Activated naive CD4-positive, alpha-beta T cell treated with anti-CD3 and anti-CD28 coated beads for 36 hours (primary cell): Measurements from ENCODE around the gene S100A6. TPM values are rescaled to one million over a fixed set of nuclear protein-coding genes. Genes with fewer than 3 reads are reported as not detected.
A peak's percentile ranks its signal among the peaks of the same experiment; 100 is the strongest.

Experiments used
- CTCF ChIA-PET: fragments of 350-600 bp; sonication (Branson Sonifier 250); formaldehyde crosslinking; loops from one replicate; lab custom pipeline; 2021; ENCODE audit warnings: antibody characterized with exemption; lab: Charles Lee
- DNase-seq: peaks from one replicate; pipeline ENCODE4 v3.0.0-alpha.2; 2020
- H3K27ac Mint-ChIP-seq: one replicate; pipeline ENCODE4 v1.8.0; 2021; ENCODE audit warnings: mild to moderate bottlenecking, mixed read lengths
- H3K27me3 Mint-ChIP-seq: one replicate; pipeline ENCODE4 v1.8.0; 2021; ENCODE audit warnings: low read depth, mixed read lengths
- H3K36me3 Mint-ChIP-seq: one replicate; pipeline ENCODE4 v1.8.0; 2021; ENCODE audit warnings: low read depth, mixed read lengths
- H3K4me1 Mint-ChIP-seq: one replicate; pipeline ENCODE4 v1.8.0; 2021; ENCODE audit warnings: low read depth, mixed read lengths
- H3K4me3 Mint-ChIP-seq: one replicate; pipeline ENCODE4 v1.8.0; 2021; ENCODE audit warnings: mild to moderate bottlenecking, moderate library complexity, mixed read lengths
- H3K9me3 Mint-ChIP-seq: one replicate; pipeline ENCODE4 v1.8.0; 2021; ENCODE audit warnings: mixed read lengths
- intact Hi-C: fragments of 100-400 bp; cut with micrococcal nuclease; formaldehyde crosslinking; loops from one replicate; pipeline ENCODE4 v1.15.1; 2023
- total RNA-seq, 2 experiments: library from RNA; stranded (reverse); gene quantifications; one replicate each; pipeline ENCODE4 v1.2.3, GENCODE V29; 2021

Gene S100A6
- total RNA-seq, 2 experiments from 2014 or later: 200 to 204 TPM

- intact Hi-C loops: loop anchor here (1.0 to 2.0 kb wide), 9 partner anchors 39 to 412 kb away; partner anchors contain the start of genes CHTOP and SLC27A3
- DNase-seq: peak; percentile 85
- Mint-ChIP-seq H3K4me1 (peaks cover 40% of the 10 kb centered on the region), H3K27me3 (peaks cover 1% of the 10 kb centered on the region), H3K4me3 (no peak overlapping the region), H3K27ac (peak overlapping the region; percentile 18), H3K36me3 (no peaks in the 10 kb centered on the region), H3K9me3 (no peaks in the 10 kb centered on the region)
- CTCF ChIA-PET: interaction anchor here (0.7 to 7.4 kb wide), 20 partner anchors 13 to 100 kb away, joined by 3 to 207 read pairs (median 4); partner anchors contain the start of genes CHTOP, S100A13, S100A4 and S100A5
Observed at GRCh38 chr1:153572569-153573015, 36.8 kb upstream of the S100A6 start.

- DNase-seq: no peak
- no peaks in the 10 kb centered on the region for H3K36me3 Mint-ChIP-seq
- intact Hi-C loops: loop anchor here (1.0 to 2.0 kb wide), 9 partner anchors 38 to 413 kb away; partner anchors contain the start of genes CHTOP and SLC27A3
- H3K4me1 Mint-ChIP-seq: peaks cover 47% of the 10 kb centered on the region
- H3K27ac Mint-ChIP-seq: peak overlapping the region; percentile 18
- CTCF ChIA-PET: interaction anchor here (0.7 to 7.4 kb wide), 16 partner anchors 14 to 101 kb away, joined by 3 to 207 read pairs (median 4); partner anchors contain the start of genes CHTOP, S100A4, S100A5 and S100A6
- no peaks in the 10 kb centered on the region for H3K27me3 Mint-ChIP-seq
- H3K4me3 Mint-ChIP-seq: no peak overlapping the region
- H3K9me3 Mint-ChIP-seq: no peaks in the 10 kb centered on the region
Observed at GRCh38 chr1:153571706-153572105, 35.9 kb upstream of the S100A6 start.

- Mint-ChIP-seq H3K27me3 (no peaks in the 10 kb centered on the region), H3K9me3 (no peaks in the 10 kb centered on the region), H3K4me1 (peaks cover 54% of the 10 kb centered on the region), H3K36me3 (no peaks in the 10 kb centered on the region), H3K4me3 (no peak overlapping the region), H3K27ac (no peak overlapping the region)
- CTCF ChIA-PET: interaction anchor here (1.2 to 7.4 kb wide), 4 partner anchors 37 to 61 kb away, joined by 3 to 207 read pairs (median 78); partner anchors contain the start of genes S100A13 and S100A6
- intact Hi-C loops: no loop called here
- no peak for DNase-seq
Observed at GRCh38 chr1:153570874-153571273, 35.1 kb upstream of the S100A6 start.

- H3K4me3 Mint-ChIP-seq: no peak overlapping the region
- DNase-seq: no peak
- CTCF ChIA-PET: interaction anchor here (1.4 to 7.4 kb wide), 3 partner anchors 35 to 60 kb away, joined by 3 to 207 read pairs (median 153); partner anchors contain the start of gene S100A6
- no peaks in the 10 kb centered on the region for H3K36me3 Mint-ChIP-seq
- H3K27me3 Mint-ChIP-seq: no peaks in the 10 kb centered on the region
- intact Hi-C loops: loop anchor here (2.0 to 5.0 kb wide), 2 partner anchors 158 to 217 kb away; partner anchors contain the start of gene INTS3
- no peaks in the 10 kb centered on the region for H3K9me3 Mint-ChIP-seq
- H3K4me1 Mint-ChIP-seq: peaks cover 62% of the 10 kb centered on the region
- H3K27ac Mint-ChIP-seq: peak overlapping the region; percentile 28
Observed at GRCh38 chr1:153569465-153569864, 33.7 kb upstream of the S100A6 start.

GRCh38 chr1:153568367-153569099 is 32.7 kb upstream of the S100A6 start:
- intact Hi-C loops: loop anchor here (1.0 to 5.0 kb wide), 6 partner anchors 35 to 216 kb away; partner anchors contain the start of genes INTS3 and SNAPIN

GRCh38 chr1:153567621-153568366 is 32.0 kb upstream of the S100A6 start:
- peak; percentile 69 for DNase-seq
- no peaks in the 10 kb centered on the region for H3K36me3 Mint-ChIP-seq
- H3K27me3 Mint-ChIP-seq: no peaks in the 10 kb centered on the region
- H3K27ac Mint-ChIP-seq: peak overlapping the region; percentile 68
- CTCF ChIA-PET: interaction anchor here (0.7 to 7.4 kb wide), 21 partner anchors 10 to 216 kb away, joined by 3 to 207 read pairs (median 4); partner anchors contain the start of genes S100A5 and S100A6
- H3K4me3 Mint-ChIP-seq: no peak overlapping the region
- no peaks in the 10 kb centered on the region for H3K9me3 Mint-ChIP-seq
- peaks cover 55% of the 10 kb centered on the region for H3K4me1 Mint-ChIP-seq
- intact Hi-C loops: loop anchor here (1.0 to 5.0 kb wide), 6 partner anchors 34 to 215 kb away; partner anchors contain the start of genes INTS3 and SNAPIN

More at GRCh38 chr1:153568367-153569099, 32.7 kb upstream of the S100A6 start:
- peak; percentile 93 for DNase-seq
- CTCF ChIA-PET: interaction anchor here (0.7 to 7.4 kb wide), 20 partner anchors 11 to 216 kb away, joined by 3 to 207 read pairs (median 4); partner anchors contain the start of genes S100A5 and S100A6
- Mint-ChIP-seq H3K9me3 (no peaks in the 10 kb centered on the region), H3K4me3 (peak overlapping the region; percentile 68), H3K27me3 (no peaks in the 10 kb centered on the region), H3K27ac (peak overlapping the region; percentile 66), H3K4me1 (peaks cover 62% of the 10 kb centered on the region), H3K36me3 (no peaks in the 10 kb centered on the region)

- peaks cover 44% of the 10 kb centered on the region for H3K4me1 Mint-ChIP-seq
- peak overlapping the region; percentile 32 for H3K4me3 Mint-ChIP-seq
- H3K9me3 Mint-ChIP-seq: no peaks in the 10 kb centered on the region
Observed at GRCh38 chr1:153566414-153567371, 30.9 kb upstream of the S100A6 start.

GRCh38 chr1:153565529-153566374 is 30.0 kb upstream of the S100A6 start, which contains the start of gene S100A2:
Gene S100A2 (minus strand): TSS chr1:153565844. CDS start chr1:153563877, 1,967 bp downstream.
- intact Hi-C loops: loop anchor here (1.0 to 5.0 kb wide), 2 partner anchors 20 to 162 kb away; partner anchors contain the start of genes INTS3 and S100A4
- Mint-ChIP-seq H3K4me3 (peak within 1 kb of the TSS; percentile 57), H3K9me3 (no peaks in the 10 kb centered on the region), H3K36me3 (no peaks in the 10 kb centered on the region), H3K4me1 (peaks cover 38% of the 10 kb centered on the region), H3K27me3 (no peaks in the 10 kb centered on the region), H3K27ac (peak within 1 kb of the TSS; percentile 95)
- peak; percentile 71 for DNase-seq
- CTCF ChIA-PET: interaction anchor here (0.5 to 6.0 kb wide), 8 partner anchors 15 to 204 kb away, joined by 3 to 44 read pairs (median 5); partner anchors contain the start of genes S100A4 and S100A6

More at GRCh38 chr1:153566414-153567371, 30.9 kb upstream of the S100A6 start:
- CTCF ChIA-PET: interaction anchor here (0.5 to 6.0 kb wide), 8 partner anchors 16 to 203 kb away, joined by 3 to 44 read pairs (median 5); partner anchors contain the start of genes S100A4 and S100A6
- peak; percentile 96 for DNase-seq
- intact Hi-C loops: loop anchor here (1.0 to 5.0 kb wide), 2 partner anchors 21 to 161 kb away; partner anchors contain the start of genes INTS3 and S100A4
- Mint-ChIP-seq H3K27ac (peak overlapping the region; percentile 86), H3K36me3 (no peaks in the 10 kb centered on the region), H3K27me3 (no peaks in the 10 kb centered on the region)

- intact Hi-C loops: no loop called here
- CTCF ChIA-PET: interaction anchor here (1.4 to 6.0 kb wide), 4 partner anchors 19 to 69 kb away, joined by 3 to 44 read pairs (median 12); no protein-coding TSS in a partner anchor
- DNase-seq: no peak
- H3K4me3 Mint-ChIP-seq: no peak overlapping the region
- no peaks in the 10 kb centered on the region for H3K36me3 Mint-ChIP-seq
- peaks cover 35% of the 10 kb centered on the region for H3K4me1 Mint-ChIP-seq
- no peaks in the 10 kb centered on the region for H3K27me3 Mint-ChIP-seq
- no peak overlapping the region for H3K27ac Mint-ChIP-seq
- H3K9me3 Mint-ChIP-seq: no peaks in the 10 kb centered on the region
Observed at GRCh38 chr1:153563991-153564390, 28.2 kb upstream of the S100A6 start.

GRCh38 chr1:153563483-153563901 is 27.7 kb upstream of the S100A6 start:
- Mint-ChIP-seq H3K9me3 (no peaks in the 10 kb centered on the region), H3K4me1 (peaks cover 31% of the 10 kb centered on the region), H3K27ac (no peak overlapping the region), H3K4me3 (no peak overlapping the region), H3K27me3 (no peaks in the 10 kb centered on the region), H3K36me3 (no peaks in the 10 kb centered on the region)
- intact Hi-C loops: no loop called here
- CTCF ChIA-PET: interaction anchor here (1.4 to 6.0 kb wide), 4 partner anchors 19 to 68 kb away, joined by 3 to 44 read pairs (median 12); no protein-coding TSS in a partner anchor
- no peak for DNase-seq
